Measurements from ENCODE around the gene CADM3. TPM values are rescaled to one million over a fixed set of nuclear protein-coding genes. Genes with fewer than 3 reads are reported as not detected.

Gene CADM3
- total RNA-seq, 1 donor from 2014 or later, result 18.2 TPM

GRCh38 chr1:159196543-159196942 lies 25.1 kb downstream of the CADM3 start:
- Mint-ChIP-seq H3K27ac (ENCODE audit: unreplicated experiment) (no peak overlapping the region), H3K36me3 (ENCODE audit: low read depth, unreplicated experiment) (peaks cover 5% of the 10 kb centered on the region), H3K27me3 (ENCODE audit: low read depth, unreplicated experiment) (peaks cover 7% of the 10 kb centered on the region), H3K4me1 (ENCODE audit: low read depth, unreplicated experiment) (no peaks in the 10 kb centered on the region), H3K9me3 (ENCODE audit: unreplicated experiment) (peaks cover 2% of the 10 kb centered on the region), H3K4me3 (ENCODE audit: unreplicated experiment) (no peak overlapping the region)
- H3K36me3 ChIP-seq (ENCODE audit: insufficient read depth, low read length), result no peaks in the 10 kb centered on the region
- FAIRE-seq (no peak), DNase-seq (ENCODE audit: low read depth) (no peak)
- no peak overlapping the region for H3K4me2 ChIP-seq (ENCODE audit: low read length)
- no peaks in the 10 kb centered on the region for H3K9me3 ChIP-seq (ENCODE audit: insufficient read depth, low read depth, low read length)
- H3K4me3 ChIP-seq (ENCODE audit: insufficient read depth, low read depth, low read length), result no peak overlapping the region
- H3K27ac ChIP-seq (ENCODE audit: low read depth, low read length), result no peak overlapping the region
- H3K27me3 ChIP-seq (ENCODE audit: insufficient read depth, low read length), result no peaks in the 10 kb centered on the region
- no peaks in the 10 kb centered on the region for H3K79me2 ChIP-seq (ENCODE audit: insufficient read depth, low read length)
- TF ChIP-seq EZH2 (IDR thresholded peaks at IDR 0.05; ENCODE audit: insufficient read depth, low read length) (no peak), CTCF (IDR thresholded peaks at IDR 0.05; ENCODE audit: insufficient read depth, low read depth, low read length) (peak; percentile 25)
- H3K9ac ChIP-seq (ENCODE audit: low read length), result no peak overlapping the region
- H3K4me1 ChIP-seq (ENCODE audit: insufficient read depth, low read length), result no peaks in the 10 kb centered on the region
- no peak overlapping the region for H2AFZ ChIP-seq (ENCODE audit: low read depth, low read length)
- H4K20me1 ChIP-seq (ENCODE audit: insufficient read depth, low read length), result no peaks in the 10 kb centered on the region

GRCh38 chr1:159197561-159198557 lies 26.4 kb downstream of the CADM3 start:
- no peak overlapping the region for H3K4me2 ChIP-seq (ENCODE audit: low read length)
- H3K27ac ChIP-seq (ENCODE audit: low read depth, low read length), result no peak overlapping the region
- no peak overlapping the region for H3K27ac Mint-ChIP-seq (ENCODE audit: unreplicated experiment)
- no peak overlapping the region for H3K9ac ChIP-seq (ENCODE audit: low read length)
- H3K4me3 Mint-ChIP-seq (ENCODE audit: unreplicated experiment), result no peak overlapping the region
- H3K4me1 Mint-ChIP-seq (ENCODE audit: low read depth, unreplicated experiment), result no peaks in the 10 kb centered on the region
- H3K9me3 ChIP-seq (ENCODE audit: insufficient read depth, low read depth, low read length), result no peaks in the 10 kb centered on the region
- H3K36me3 Mint-ChIP-seq (ENCODE audit: low read depth, unreplicated experiment), result peaks cover 5% of the 10 kb centered on the region
- no peak overlapping the region for H2AFZ ChIP-seq (ENCODE audit: low read depth, low read length)
- no peaks in the 10 kb centered on the region for H3K4me1 ChIP-seq (ENCODE audit: insufficient read depth, low read length)
- FAIRE-seq (no peak), DNase-seq (ENCODE audit: low read depth) (peak; percentile 41)
- TF ChIP-seq CTCF (IDR thresholded peaks at IDR 0.05; ENCODE audit: insufficient read depth, low read depth, low read length), result peak; percentile 95
- TF ChIP-seq EZH2 (IDR thresholded peaks at IDR 0.05; ENCODE audit: insufficient read depth, low read length), result no peak
- H3K79me2 ChIP-seq (ENCODE audit: insufficient read depth, low read length), result no peaks in the 10 kb centered on the region
- H3K36me3 ChIP-seq (ENCODE audit: insufficient read depth, low read length), result no peaks in the 10 kb centered on the region
- no peak overlapping the region for H3K4me3 ChIP-seq (ENCODE audit: insufficient read depth, low read depth, low read length)
- H3K9me3 Mint-ChIP-seq (ENCODE audit: unreplicated experiment), result no peaks in the 10 kb centered on the region
- no peaks in the 10 kb centered on the region for H4K20me1 ChIP-seq (ENCODE audit: insufficient read depth, low read length)
- no peaks in the 10 kb centered on the region for H3K27me3 ChIP-seq (ENCODE audit: insufficient read depth, low read length)
- H3K27me3 Mint-ChIP-seq (ENCODE audit: low read depth, unreplicated experiment), result peaks cover 16% of the 10 kb centered on the region

- H3K4me1 Mint-ChIP-seq (ENCODE audit: low read depth, unreplicated experiment), result no peaks in the 10 kb centered on the region
- no peak overlapping the region for H3K9ac ChIP-seq (ENCODE audit: low read length)
- H3K4me2 ChIP-seq (ENCODE audit: low read length), result no peak overlapping the region
- H3K27ac ChIP-seq (ENCODE audit: low read depth, low read length), result no peak overlapping the region
- H3K4me3 ChIP-seq (ENCODE audit: insufficient read depth, low read depth, low read length), result no peak overlapping the region
- no peaks in the 10 kb centered on the region for H3K79me2 ChIP-seq (ENCODE audit: insufficient read depth, low read length)
- no peaks in the 10 kb centered on the region for H3K9me3 ChIP-seq (ENCODE audit: insufficient read depth, low read depth, low read length)
- no peak for DNase-seq (ENCODE audit: low read depth)
- H3K4me1 ChIP-seq (ENCODE audit: insufficient read depth, low read length), result no peaks in the 10 kb centered on the region
- no peaks in the 10 kb centered on the region for H3K9me3 Mint-ChIP-seq (ENCODE audit: unreplicated experiment)
- H2AFZ ChIP-seq (ENCODE audit: low read depth, low read length), result no peak overlapping the region
- H3K36me3 Mint-ChIP-seq (ENCODE audit: low read depth, unreplicated experiment), result peaks cover 5% of the 10 kb centered on the region
- TF ChIP-seq EZH2 (IDR thresholded peaks at IDR 0.05; ENCODE audit: insufficient read depth, low read length), result no peak
- TF ChIP-seq CTCF (IDR thresholded peaks at IDR 0.05; ENCODE audit: insufficient read depth, low read depth, low read length), result no peak
- no peaks in the 10 kb centered on the region for H3K36me3 ChIP-seq (ENCODE audit: insufficient read depth, low read length)
- no peaks in the 10 kb centered on the region for H3K27me3 ChIP-seq (ENCODE audit: insufficient read depth, low read length)
- no peaks in the 10 kb centered on the region for H4K20me1 ChIP-seq (ENCODE audit: insufficient read depth, low read length)
- FAIRE-seq, result no peak
- no peak overlapping the region for H3K4me3 Mint-ChIP-seq (ENCODE audit: unreplicated experiment)
- no peak overlapping the region for H3K27ac Mint-ChIP-seq (ENCODE audit: unreplicated experiment)
- H3K27me3 Mint-ChIP-seq (ENCODE audit: low read depth, unreplicated experiment), result peaks cover 35% of the 10 kb centered on the region
Measured at GRCh38 chr1:159199901-159200300, 28.5 kb downstream of the CADM3 start.
